Activated CD4-positive, alpha-beta T cell treated with anti-CD3 and anti-CD28 coated beads for 24 hours (primary cell): ENCODE results near the gene ELF1.
"Not testable (repeated sequence)": the region's sequence is repeated elsewhere in the genome, so short reads cannot be mapped to it uniquely, and the experiment has no call there.

Source experiments
- DNase-seq, 2 donors: peaks; one replicate each; pipeline ENCODE4 v3.0.0-alpha.2; 2020; ENCODE audit warnings: low read depth in 2 of 2

ELF1 gene

DNA sequence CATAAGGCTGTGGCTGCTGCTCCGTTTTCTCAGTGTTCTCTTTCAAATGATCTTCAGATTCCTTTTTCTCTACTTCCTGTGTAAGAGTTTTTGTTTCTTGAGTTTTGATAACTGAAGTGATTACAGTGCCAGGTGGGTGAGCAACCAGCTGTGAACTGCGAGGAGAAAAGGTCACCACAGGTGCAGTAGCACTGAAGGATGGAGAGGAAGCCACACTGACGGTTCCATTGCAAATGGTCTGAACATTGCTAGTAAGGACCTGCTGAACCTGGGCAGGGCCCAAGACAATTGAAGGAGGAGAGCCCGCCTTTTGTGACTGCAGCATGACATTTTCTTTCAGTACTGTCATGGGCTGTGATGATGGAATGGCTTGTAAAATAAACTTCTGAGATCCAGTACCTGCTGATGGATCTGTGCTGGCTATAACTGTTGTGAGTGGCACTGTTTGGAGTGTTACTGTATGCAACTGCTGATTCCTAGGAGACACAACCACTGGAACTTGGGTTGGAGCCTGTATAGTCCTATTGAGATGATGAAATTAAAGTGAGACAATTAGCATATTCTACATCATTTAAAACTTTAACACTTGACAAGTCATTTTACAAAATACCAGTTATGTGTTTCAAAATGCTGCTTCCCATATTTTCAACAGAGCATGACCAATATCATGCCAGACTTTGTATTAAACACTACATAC is 85.5 kb downstream of the ELF1 start:
- DNase-seq: no peak

DNA sequence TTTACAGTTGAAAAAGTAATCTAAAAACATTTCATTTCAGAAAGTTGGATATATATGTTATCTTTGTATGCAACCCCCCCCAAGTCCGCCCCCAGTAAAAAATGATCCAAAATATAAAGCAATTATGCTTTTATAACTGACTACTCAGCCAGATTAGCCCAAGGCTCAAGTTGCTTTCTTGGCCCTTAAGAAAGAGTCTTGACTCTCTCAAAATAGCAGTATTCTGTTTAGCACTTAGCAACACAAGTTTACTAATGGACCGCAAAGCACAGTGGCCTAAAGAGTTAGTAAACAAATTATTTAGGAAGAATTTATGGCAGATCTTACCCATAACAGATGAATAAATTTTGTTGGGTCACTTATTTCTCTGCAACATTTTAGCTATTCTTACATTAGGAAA is 86.9 kb downstream of the ELF1 start:
- no peak for DNase-seq

DNA sequence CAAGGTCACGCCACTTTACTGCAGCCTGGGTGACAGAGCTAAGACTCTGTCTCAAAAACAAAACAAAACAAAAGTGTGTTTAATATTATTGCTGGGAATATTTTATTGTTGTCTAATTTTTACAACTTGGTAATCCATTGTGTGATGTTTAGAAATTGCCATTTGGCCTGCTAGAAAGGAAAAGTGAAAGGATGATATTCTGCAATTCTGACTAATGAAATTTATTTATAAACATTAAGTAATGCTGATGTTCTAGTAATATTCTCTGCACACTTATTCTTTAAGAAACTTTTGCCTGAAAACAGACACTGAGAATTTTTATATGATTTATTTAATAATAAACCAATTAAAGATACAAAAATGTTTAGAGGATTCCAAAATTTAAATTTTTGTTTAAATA is 87.4 kb downstream of the ELF1 start:
- no peak for DNase-seq

DNA sequence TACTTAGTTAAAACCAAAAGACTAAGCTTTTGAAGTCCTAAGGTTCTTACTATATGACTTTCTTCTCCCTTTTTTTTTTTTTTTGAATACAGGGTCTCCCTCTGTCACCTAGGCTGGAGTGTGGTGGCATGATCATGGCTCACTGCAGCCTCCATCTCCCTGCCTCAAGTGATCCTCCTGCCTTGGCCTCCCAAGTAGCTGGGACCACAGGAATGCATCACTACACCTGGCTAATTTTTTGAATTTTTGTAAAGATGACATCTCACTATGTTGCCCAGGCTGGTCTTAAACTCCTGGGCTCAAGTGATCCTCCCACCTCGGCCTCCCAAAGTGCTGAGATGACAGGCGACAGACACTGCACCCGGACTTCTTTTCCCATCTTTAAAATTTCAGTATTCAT is 89.2 kb downstream of the ELF1 start:
- not testable (repeated sequence) for DNase-seq

DNA sequence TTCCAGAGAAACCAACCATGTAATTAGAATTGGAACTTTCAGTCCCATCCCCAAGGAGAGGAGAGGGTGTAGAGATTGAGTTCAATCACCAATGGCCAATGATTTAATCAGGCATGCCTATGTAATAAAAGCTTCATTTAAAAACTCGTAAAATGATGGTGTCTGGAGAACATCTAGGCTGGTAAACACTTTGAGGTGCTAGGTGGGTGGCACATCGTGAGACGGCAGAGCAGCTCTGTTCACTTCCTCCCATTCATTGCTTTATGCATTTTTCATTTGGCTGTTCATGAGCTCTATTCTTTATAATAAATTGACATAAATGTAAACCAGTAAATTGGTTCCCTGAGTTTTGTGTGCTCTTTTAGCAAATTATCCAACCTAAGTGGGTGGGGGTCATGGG is 90.1 kb downstream of the ELF1 start:
- DNase-seq: no peak

DNA sequence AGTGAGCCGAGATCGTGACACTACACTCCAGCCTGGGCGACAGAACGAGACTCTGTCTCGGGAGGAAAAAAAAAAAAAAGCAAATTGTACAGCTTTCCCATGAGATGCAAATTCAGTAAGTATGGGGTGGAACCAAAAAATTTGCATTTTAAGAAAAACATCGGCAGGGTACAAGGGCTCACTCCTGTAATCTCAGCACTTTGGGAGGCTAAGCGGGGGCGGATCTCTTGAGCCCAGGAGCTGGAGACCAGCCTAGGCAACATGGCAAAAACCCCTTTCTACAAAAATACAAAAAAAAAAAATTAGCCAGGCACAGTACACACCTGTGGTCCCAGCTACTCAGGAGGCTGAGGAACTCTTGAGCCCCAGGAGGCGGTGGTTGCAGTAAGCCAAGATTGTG is 91.2 kb downstream of the ELF1 start:
- DNase-seq: no peak

DNA sequence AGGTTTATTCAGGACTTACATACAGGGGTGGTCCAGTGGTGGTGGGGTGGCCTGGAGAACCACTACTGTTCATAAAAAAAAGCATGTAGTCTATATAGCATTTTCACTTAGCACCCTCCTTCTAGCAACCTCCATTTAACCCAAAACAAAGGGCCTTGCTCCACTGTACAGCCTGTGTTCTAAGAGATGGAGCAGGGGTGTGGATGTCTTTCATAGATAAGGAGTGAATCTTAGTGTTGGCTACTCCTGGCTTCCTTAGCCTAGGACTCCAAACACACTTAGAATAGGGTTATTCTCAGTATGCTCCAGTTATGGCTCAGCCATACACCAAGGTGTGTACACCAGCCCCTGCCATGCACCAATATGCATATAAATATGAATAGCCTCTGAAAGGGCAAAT is 95.2 kb downstream of the ELF1 start:
- DNase-seq: no peak

DNA sequence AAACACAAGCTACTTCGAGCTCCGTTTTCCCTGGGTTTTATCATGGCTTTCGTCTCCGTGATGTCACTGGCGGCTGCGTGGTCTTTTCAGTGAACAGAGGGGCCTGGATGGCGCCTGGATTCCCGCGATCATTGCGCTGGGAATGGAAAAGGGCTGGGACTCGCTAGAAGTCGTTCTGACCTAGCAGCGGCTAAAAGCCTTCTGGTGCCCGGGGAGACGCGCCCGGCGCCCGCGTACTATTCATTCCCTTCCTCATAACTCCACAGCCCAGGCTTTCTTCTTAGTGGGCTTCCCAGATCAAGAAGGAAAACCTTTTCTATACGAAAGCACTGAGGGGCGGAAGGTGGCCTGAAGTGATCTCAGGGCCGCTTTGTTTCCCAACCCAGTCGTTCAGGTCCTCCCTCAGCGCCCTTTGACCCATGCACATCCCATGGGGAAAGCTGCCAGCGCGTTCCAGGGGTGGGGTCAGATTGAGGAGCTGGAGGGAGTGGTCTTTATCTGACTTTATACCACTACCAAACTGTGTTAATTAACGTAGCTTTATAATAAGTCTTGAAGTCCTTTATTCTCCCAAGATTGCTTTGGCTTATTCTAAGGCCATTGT is 96.6 kb downstream of the ELF1 start:
- DNase-seq: no peak

DNA sequence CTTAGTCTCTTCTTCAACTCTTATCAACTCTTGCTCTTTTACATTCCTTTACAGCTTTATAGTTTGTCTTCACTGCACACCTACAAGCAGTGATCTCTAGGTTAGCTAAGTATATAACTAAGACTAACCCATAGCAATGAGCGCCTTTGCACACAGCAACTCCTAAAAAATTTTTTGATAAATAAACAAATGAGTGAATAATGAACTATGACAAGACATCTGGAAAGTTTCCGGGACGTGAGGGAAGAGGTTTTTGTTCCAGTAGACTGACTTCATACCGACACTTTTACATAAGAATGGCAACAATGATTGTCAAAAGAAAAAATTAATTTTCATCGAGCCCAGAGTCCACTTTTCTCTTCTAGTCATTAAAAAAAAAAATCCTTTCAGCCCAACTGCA is 98.3 kb downstream of the ELF1 start:
- no peak for DNase-seq

DNA sequence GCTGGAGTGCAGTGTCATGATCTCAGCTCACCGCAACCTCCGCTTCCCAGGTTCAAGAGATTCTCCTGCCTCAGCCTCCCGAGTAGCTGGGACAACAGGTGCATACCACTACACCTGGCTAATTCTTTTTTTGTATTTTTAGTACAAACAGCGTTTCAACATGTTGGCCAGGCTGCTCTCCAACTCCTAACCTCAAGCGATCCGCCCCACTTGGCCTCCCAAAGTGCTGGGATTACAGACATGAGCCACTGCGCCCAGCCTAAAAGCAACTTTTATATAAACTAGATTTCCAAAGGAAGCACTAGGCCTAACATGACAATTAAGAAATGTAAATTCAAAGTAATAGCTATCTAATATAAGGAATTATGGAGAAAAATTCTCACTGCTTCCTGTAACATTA is 99.2 kb downstream of the ELF1 start:
- not testable (repeated sequence) for DNase-seq

DNA sequence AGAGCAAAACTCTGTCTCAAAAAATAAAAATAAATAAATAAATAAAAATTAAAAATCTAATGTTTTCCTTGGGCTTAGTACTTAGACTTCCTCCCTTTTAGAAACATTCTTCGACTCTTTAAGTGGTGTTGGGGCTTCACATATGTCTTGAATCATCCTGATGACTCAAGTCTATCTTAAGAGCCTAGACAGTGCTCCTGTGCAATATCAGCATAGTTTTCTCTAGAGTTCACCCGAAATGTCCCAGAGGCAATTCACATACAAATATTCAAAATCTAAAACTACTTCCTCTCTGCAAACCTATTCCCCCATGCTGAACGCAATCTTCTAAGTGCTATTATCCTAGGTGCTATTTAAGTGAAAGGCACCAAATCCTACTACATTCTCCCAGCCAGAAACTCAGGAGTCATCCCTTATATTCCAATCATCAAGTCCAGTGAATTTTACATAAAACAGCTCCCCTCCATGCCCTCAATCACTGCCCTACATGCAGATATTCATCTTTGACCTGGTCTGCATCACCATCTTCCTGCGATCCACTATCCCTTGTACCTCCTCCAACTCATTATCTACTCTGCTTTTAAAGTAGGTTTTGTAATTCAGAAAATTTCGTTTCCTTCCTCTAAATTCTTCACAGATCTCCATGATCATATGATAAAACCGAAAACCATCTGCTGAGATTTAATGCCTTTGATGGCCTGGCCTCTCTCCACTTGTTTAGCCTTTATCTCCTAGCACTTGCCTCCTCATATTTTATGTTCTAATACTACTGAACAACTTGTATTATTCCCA is 102.7 kb downstream of the ELF1 start:
- no peak for DNase-seq

DNA sequence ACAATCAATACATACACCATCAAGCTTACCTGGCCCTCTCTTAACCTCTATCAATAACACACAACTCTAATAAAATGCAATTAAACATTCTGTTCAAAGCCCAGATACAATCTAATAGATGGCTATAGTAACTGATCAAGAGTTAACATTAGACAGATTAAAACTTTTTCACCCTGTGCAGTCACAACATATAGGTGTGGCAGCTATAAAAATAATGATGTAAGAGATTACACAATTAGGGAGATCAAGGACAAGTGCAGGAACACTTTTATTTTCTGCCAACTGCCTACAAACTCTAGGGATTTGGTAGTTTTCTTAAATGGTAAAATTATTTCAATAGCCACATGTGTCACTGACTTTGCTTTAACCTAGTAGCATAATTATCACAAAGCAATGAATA is 104.3 kb downstream of the ELF1 start:
- not testable (repeated sequence) for DNase-seq

DNA sequence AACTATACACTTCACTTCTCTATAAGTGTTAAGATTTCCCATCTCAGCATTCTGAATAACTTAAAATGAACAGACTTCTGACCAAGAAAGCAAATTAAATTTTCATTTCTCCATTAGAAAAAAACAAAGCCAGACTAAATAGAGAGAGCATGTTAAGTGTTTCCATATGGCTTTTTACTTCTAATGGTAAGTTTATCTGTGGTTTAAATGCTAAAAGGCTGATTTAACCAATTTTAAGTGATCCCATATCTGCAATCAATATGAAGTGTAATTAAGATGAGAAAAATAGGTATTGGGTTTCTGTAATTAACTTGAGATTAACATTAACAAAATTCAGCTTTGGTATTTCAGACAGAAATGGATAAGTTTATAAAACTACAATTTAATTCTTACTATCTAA is 107.8 kb downstream of the ELF1 start:
- DNase-seq: no peak

DNA sequence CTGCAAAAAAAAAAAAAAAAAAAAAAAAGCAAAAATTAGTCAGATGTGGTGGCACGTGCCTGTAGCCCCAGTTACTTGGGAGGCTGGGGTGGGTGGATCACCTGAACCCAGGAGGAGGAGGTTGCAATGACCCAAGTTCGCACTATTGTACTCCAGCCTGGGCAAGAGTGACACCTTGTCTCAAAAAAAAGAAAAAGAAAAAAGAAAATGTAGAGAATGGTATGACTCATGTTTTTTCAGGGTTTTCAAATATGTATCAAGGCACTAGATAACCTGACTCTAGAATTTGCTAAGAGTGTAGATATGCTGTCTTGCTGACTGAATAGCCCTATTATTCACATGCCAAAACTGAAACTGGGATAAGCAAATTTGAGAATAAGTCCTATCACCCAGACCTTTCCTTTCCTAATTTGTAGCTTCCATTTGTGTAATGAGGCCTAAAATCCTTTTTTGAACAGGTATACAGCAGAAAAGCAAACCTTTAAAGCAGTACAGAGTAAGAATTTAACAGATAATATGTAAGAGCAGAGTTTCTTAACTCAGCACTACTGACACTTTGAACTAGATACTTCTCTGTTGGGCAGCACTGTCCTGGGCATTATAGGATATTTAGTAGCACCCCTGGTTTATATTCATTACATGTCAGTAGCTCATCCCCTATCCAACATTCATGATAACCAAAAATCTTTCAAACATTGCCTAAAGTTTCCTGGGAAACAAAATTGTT is 108.6 kb downstream of the ELF1 start:
- no peak for DNase-seq

DNA sequence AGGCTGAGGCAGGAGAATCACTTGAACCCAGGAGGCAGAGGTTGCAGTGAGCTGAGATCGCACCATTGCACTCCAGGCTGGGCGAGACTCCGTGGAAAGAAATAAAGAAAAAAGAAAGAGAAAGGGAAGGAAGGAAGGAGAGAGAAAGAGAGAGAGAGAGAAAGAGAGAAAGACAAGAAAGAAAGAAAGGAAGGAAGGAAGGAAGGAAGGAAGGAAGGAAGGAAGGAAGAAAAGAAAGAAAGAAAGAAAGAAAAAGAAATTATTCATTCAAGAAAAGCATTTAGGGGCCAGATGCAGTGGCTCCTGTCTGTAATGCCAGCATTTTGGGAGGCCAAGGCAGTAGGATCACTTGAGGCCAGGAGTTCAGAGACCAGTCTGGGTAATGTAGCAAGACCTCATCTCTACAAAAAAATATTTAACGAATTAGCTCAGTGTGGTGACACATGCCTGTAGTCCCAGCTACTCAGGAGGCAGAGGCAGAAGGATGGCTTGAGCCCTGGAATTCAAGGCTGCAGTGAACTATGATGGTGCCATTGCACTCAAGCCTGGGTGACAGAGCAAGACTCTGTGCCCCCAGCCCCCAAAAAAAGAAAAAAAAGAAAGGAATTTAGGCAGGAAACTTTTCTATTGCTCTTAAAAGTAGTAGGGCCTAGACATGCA is 109.4 kb downstream of the ELF1 start:
- DNase-seq: not testable (repeated sequence)

DNA sequence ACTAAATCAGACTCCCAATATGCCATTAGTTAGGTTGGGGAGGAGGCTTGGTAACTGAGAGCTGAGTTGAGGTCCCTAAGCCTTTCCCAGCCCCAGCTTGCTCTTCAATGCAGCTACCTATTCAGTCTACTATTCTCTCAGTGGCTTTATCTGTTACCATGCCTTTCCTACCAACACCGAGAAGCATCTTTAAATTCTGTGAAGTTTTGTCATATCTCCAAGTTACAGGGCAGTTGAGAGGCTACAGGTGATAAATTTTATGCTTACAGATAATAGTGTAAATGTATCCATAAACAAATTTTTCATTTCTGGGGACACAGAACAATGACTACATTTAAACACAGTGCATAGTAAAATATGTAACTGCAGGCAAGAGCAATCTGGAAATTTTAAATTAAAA is 110.6 kb downstream of the ELF1 start:
- DNase-seq: no peak

DNA sequence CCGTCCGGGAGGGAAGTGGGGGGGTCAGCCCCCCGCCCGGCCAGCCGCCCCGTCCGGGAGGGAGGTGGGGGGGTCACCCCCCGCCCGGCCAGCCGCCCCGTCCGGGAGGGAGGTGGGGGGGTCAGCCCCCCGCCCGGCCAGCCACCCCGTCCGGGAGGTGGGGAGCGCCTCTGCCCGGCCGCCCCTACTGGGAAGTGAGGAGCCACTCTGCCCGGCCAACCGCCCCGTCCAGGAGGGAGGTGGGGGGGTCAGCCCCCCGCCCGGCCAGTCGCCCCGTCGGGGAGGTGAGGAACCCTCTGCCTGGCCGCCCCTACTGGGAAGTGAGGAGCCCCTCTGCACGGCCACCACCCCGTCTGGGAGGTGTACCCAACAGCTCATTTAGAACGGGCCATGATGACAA is 118.1 kb downstream of the ELF1 start:
- DNase-seq: not testable (repeated sequence)

DNA sequence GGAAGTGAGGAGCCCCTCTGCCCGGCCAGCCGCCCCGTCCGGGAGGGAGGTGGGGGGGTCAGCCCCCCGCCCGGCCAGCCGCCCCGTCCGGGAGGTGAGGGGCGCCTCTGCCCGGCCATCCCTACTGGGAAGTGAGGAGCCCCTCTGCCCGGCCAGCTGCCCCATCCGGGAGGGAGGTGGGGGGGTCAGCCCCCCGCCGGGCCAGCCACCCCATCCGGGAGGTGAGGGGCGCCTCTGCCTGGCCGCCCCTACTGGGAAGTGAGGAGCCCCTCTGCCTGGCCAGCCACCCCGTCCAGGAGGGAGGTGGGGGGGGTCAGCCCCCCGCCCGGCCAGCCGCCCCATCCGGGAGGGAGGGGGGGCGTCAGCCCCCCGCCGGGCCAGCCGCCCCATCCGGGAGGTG is 118.5 kb downstream of the ELF1 start:
- not testable (repeated sequence) for DNase-seq

DNA sequence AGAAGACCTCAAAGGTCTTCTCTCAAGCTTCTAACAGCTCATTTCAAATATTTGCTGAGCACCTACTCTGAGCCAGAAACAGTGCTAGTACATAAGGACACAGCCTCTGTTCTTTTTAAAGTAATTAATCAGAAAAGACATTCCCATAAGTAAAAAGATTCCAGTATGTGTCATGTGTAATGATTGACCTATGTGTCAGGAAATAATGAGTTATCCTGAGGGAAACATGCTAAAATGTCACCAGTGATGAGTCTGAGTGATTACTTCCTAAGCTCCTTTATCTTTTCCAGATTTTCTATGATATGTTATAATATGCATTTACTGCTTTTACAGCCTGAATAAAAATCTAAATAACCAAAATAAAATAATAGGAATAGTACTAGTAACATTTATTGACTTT is 122.1 kb downstream of the ELF1 start:
- DNase-seq: no peak

DNA sequence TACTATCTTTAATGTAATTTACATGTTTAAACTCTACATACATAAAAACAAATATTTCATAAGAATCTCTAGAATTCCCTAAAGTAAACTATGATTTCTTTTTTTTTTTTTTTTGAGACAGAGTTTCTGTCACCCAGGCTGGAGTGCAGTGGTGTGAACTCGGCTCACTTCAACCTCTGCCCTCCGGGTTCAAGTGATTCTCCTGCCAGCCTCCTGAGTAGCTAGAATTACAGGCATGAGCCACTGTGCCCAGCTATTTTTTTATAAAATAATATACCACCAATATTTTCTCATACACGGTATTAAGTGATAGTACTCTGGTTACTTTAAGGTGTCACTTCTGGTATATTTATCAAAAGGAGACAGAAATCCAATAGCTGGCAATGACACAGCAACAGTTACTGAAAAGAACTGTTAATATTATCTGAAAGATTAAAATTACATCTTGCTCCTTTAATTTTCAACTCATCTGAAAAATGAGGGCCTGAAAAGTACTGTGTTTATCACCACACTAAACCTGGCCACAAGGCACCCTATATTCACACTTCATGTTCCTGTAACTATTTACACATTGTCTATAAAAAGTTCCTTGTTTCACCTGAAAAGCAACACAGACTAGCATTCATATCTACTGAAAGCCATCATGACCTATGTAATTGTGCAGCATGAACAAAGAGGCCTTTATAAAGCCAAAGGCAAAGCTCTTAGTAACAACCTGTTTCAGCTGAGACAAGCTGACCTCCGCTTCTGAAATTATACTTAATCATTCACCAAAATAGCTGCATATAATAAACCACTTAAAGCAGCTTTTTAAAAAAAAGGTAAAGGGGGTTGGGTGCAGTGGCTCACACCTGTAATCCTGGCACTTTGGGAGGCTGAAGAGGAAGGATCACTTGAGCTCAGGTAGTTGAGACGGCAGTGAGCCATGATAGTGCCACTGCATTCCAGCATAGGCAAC is 123.6 kb downstream of the ELF1 start:
- no peak for DNase-seq

DNA sequence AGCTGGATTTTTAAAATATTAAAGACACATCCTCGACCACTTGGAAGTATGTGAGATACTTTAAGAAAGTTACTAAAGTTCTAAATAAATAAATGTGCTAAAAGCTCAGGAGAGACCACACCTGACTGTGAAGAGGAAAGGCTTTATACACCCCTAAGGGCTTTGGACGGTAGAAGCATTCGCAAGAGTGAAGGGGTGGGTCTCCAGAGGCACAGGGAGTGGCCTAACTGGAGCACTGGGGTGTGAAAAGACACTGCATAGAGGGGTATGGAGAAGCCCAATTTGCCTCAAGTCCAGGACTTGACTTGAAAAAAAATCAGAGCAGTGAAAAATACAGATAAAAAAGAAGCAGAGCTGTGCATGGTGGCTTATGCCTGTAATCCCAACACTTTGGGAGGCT is 125.5 kb downstream of the ELF1 start:
- not testable (repeated sequence) for DNase-seq
